BLaER1 treated with 17β-estradiol and CSF1 and Interleukin-3, amounts not matched to agents 10 nM and 100 nM (cell line): ENCODE data around the gene KDM4C.

Experiments
- H3K27ac ChIP-seq, 11 experiments: shearing (Covaris generic); formaldehyde crosslinking; 2 replicates each; pipeline ENCODE4 v1.8.1; 2022
- H3K27me3 ChIP-seq, 11 experiments: shearing (Covaris generic); formaldehyde crosslinking; 2 replicates each; pipeline ENCODE4 v1.8.1; 2022
- H3K36me3 ChIP-seq, 11 experiments: shearing (Covaris generic); formaldehyde crosslinking; 2 replicates each; pipeline ENCODE4 v1.8.1; 2022
- H3K4me1 ChIP-seq, 10 experiments: shearing (Covaris generic); formaldehyde crosslinking; 2 replicates each; pipeline ENCODE4 v1.8.1; 2022
- H3K4me2 ChIP-seq, 11 experiments: shearing (Covaris generic); formaldehyde crosslinking; 2 replicates each; pipeline ENCODE4 v1.8.1; 2022
- H3K4me3 ChIP-seq, 10 experiments: shearing (Covaris generic); formaldehyde crosslinking; 2 replicates each; pipeline ENCODE4 v1.8.1; 2022
- H3K9ac ChIP-seq, 11 experiments: shearing (Covaris generic); formaldehyde crosslinking; 2 replicates each; pipeline ENCODE4 v1.8.1; 2022
- H3K9me3 ChIP-seq, 11 experiments: shearing (Covaris generic); formaldehyde crosslinking; replicated peaks in 1 of 11; 2 replicates each; pipeline ENCODE4 v1.8.1; 2022
- H4K20me1 ChIP-seq, 11 experiments: shearing (Covaris generic); formaldehyde crosslinking; 2 replicates each; pipeline ENCODE4 v1.8.1; 2022
- Cebpa-rat ChIP-seq, 11 experiments: shearing (Covaris generic); IDR thresholded peaks; 2 replicates each; pipeline ENCODE4 v1.8.1; 2022

Gene KDM4C

DNA sequence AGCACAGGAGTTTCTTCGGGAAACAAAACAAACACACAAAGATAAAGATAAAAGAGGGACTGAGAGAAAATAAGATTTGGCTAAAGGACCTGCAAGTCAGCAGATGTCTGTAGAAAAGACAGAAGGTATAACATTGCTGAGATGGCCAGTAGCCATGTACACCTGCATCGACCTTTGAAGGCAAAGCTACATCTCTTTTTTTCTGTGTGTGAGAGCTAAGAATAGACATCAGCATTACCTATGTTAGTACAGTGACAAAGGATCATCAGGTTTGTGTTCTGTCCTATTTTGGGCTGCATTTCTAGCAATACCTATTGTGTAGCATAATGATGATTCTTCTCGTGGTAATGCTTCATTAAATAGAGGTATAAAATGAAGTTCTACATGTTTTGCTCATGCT, 64.9 kb downstream of the KDM4C start:
- TF ChIP-seq Cebpa-rat (IDR thresholded peaks at IDR 0.05), result no peak

DNA sequence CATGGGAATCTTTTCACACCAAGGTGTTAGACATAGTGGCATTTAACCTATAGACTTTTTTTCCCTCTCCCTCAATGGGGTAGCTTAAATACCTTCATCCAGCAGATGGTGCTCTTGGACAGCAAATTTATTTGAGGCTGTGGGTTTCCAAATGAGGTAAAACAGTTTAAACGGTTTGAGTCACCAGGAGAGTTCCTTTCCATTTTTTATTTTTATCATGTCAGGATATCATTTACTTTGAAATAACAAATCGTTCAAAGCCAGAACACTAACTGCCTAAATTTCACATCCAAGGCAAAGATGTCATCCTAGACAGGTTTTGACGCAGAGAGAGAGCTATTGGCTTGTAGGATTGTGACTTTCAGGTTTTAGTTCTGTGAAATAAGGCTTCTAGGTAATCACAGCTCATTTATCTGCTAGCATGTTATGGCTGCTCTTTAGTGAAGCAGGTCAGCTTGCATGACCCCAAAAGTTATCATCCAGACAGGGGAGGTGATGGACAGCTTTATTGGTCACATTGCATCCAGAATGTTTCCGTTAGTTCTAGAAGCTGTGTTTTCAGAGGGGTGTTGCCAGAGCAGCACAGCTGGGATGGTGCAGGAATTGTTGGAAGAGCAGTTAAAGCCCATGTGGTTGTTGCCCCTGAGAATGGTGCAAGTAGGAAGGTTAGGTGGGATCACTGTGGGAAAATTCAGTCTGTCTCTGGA, 69.8 kb downstream of the KDM4C start:
- Histone ChIP-seq H3K4me1 (peaks cover 0 to 8% (median 0%) of the 10 kb centered on the region in 10 experiments; a peak in 6 of 20 replicates), H3K4me3 (no peak overlapping the region), H3K9me3 (peaks cover 6 to 12% (median 10%) of the 10 kb centered on the region in 11 experiments; a peak in 19 of 22 replicates), H4K20me1 (peaks cover 0 to 25% (median 0%) of the 10 kb centered on the region in 11 experiments; a peak in 4 of 22 replicates), H3K36me3 (peaks cover 27 to 75% (median 50%) of the 10 kb centered on the region in 11 experiments), H3K27ac (no peak overlapping the region; a peak in 1 of 22 replicates), H3K4me2 (peak overlapping the region in 2 of 11 experiments; percentile 4 to 29; a peak in 2 of 22 replicates), H3K27me3 (no peaks in the 10 kb centered on the region), H3K9ac (no peak overlapping the region)
- no peak for TF ChIP-seq Cebpa-rat (IDR thresholded peaks at IDR 0.05)

More for the DNA sequence above, 64.9 kb downstream of the KDM4C start:
- Histone ChIP-seq H3K27me3 (no peaks in the 10 kb centered on the region), H3K27ac (no peak overlapping the region), H3K4me1 (peaks cover 0 to 6% (median 0%) of the 10 kb centered on the region in 10 experiments; a peak in 6 of 20 replicates), H3K36me3 (peaks cover 28 to 75% (median 52%) of the 10 kb centered on the region in 11 experiments), H3K4me2 (no peak overlapping the region), H4K20me1 (peaks cover 0 to 39% (median 0%) of the 10 kb centered on the region in 11 experiments; a peak in 4 of 22 replicates), H3K9ac (no peak overlapping the region), H3K4me3 (no peak overlapping the region), H3K9me3 (peaks cover 0 to 10% (median 6%) of the 10 kb centered on the region in 11 experiments; a peak in 12 of 22 replicates)

DNA sequence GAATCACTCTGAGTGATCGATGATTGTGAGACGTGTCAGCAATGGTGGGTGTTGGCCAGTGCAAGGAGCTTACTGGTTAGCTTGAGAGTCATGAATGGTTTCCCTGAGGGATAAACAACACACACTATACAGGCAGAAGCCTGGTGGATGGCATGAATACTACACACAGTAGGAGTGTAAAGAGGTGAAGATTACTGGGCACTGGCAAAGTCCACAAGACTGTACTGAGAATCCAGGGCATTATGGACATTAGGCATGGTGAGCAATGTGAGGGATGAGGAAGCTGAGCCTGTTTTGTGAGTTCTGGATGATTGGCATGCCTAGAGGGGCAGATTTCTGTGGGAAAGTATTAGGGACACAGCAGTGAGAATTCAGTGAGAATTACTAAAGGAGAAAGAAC, 71.3 kb downstream of the KDM4C start:
- H3K4me3 ChIP-seq, result no peak overlapping the region
- no peak for TF ChIP-seq Cebpa-rat (IDR thresholded peaks at IDR 0.05)
- peaks cover 0 to 8% (median 0%) of the 10 kb centered on the region in 10 experiments; a peak in 6 of 20 replicates for H3K4me1 ChIP-seq
- no peak overlapping the region for H3K27ac ChIP-seq
- peaks cover 0 to 15% (median 0%) of the 10 kb centered on the region in 11 experiments; a peak in 4 of 22 replicates for H4K20me1 ChIP-seq
- no peak overlapping the region for H3K9ac ChIP-seq
- H3K27me3 ChIP-seq, result no peaks in the 10 kb centered on the region
- H3K4me2 ChIP-seq, result no peak overlapping the region
- peaks cover 6 to 17% (median 12%) of the 10 kb centered on the region in 11 experiments; a peak in 20 of 22 replicates for H3K9me3 ChIP-seq
- H3K36me3 ChIP-seq, result peaks cover 19 to 69% (median 41%) of the 10 kb centered on the region in 11 experiments

DNA sequence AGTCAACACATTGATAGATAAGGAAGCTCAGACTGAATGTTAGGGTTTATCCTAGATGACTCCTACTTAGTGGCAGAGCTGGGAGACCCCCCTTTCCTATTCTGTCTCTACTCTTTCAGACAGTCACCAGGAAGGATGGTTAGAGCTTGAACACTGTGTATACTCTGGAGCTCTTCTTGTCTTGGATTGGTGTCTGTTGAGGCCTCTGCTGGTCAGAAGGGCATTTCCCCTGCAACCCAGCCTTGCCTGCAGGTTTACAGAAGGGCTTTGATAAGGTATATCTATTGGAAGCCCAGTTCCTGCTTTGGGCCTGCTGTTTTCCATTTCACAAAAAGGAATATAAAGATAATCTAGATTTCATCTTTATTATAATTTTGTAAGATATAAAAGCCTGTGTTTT, 71.8 kb downstream of the KDM4C start:
- Histone ChIP-seq H4K20me1 (peaks cover 0 to 15% (median 0%) of the 10 kb centered on the region in 11 experiments; a peak in 4 of 22 replicates), H3K27me3 (no peaks in the 10 kb centered on the region), H3K4me1 (peaks cover 0 to 8% (median 0%) of the 10 kb centered on the region in 10 experiments; a peak in 6 of 20 replicates), H3K4me3 (no peak overlapping the region), H3K9me3 (peaks cover 10 to 22% (median 17%) of the 10 kb centered on the region in 11 experiments; a peak in 21 of 22 replicates), H3K4me2 (no peak overlapping the region), H3K27ac (no peak overlapping the region), H3K36me3 (peaks cover 24 to 70% (median 43%) of the 10 kb centered on the region in 11 experiments), H3K9ac (no peak overlapping the region)
- TF ChIP-seq Cebpa-rat (IDR thresholded peaks at IDR 0.05), result no peak

DNA sequence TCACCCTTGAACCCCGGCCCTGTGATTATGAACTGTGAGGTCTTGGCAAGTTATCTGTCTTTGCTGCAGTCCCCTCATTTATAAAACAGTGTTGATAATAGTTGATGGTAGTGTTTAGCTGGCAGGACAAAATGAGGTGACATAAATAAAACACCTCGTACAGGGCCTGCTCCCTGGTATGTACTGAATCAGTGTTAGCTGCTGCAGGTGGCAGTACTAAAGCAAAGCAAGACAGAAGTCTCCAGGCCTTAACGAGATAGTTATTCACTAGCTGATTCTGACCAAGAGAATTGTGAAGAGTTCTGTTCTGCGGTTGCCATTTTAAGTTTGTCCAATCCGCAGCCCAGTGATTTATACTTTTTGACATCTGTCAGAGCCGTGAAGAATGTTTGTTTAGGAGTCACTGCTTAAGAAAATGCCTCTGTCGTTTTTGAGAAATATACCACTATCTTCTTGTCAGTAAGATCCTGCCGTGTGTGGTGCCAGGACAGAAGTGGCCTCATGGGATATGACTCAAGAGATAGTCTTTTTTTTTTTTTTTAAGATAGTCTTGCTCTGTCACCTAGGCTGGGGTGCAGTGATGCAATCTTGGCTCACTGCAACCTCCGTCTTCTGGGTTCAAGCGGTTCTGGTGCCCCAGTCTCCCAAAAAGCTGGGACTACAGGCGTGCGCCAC, 75.9 kb downstream of the KDM4C start:
- Histone ChIP-seq H3K4me1 (no peaks in the 10 kb centered on the region), H3K9ac (no peak overlapping the region), H3K27ac (no peak overlapping the region), H3K4me2 (no peak overlapping the region), H3K4me3 (no peak overlapping the region), H3K27me3 (no peaks in the 10 kb centered on the region), H4K20me1 (no peaks in the 10 kb centered on the region; a peak in 2 of 22 replicates), H3K9me3 (peaks cover 16 to 42% (median 30%) of the 10 kb centered on the region in 11 experiments; a peak in 21 of 22 replicates), H3K36me3 (peaks cover 41 to 83% (median 63%) of the 10 kb centered on the region in 11 experiments)
- TF ChIP-seq Cebpa-rat (IDR thresholded peaks at IDR 0.05), result 0 out of 22 replicates have a peak, but pooled peaks of 1 of the 11 experiments have one; percentile 25

DNA sequence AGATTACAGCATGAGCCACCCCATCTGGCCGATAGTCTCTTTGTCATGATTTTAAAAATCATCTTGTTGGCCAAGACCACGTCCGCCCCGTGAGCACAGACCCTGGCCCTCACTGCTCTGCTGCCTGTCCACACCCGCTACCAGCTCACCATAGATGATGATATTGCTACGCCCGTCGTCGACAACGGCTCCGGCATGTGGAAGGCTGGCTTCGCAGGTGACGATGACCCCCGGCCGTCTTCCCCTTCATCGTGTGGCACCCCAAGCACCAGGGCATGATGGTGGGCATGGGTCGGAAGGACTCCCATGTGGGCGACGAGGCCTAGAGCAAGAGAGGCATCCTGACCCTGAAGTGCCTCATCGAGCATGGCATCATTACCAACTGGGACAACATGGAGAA, 76.5 kb downstream of the KDM4C start:
- Histone ChIP-seq H3K27me3 (no peaks in the 10 kb centered on the region), H3K4me1 (no peaks in the 10 kb centered on the region), H3K9me3 (peaks cover 16 to 42% (median 30%) of the 10 kb centered on the region in 11 experiments; a peak in 21 of 22 replicates), H3K9ac (no peak overlapping the region), H3K4me3 (no peak overlapping the region), H4K20me1 (no peaks in the 10 kb centered on the region; a peak in 1 of 22 replicates), H3K27ac (no peak overlapping the region), H3K36me3 (peaks cover 46 to 81% (median 64%) of the 10 kb centered on the region in 11 experiments), H3K4me2 (no peak overlapping the region)
- TF ChIP-seq Cebpa-rat (IDR thresholded peaks at IDR 0.05), result 0 out of 22 replicates have a peak, but pooled peaks of 1 of the 11 experiments have one; percentile 1

DNA sequence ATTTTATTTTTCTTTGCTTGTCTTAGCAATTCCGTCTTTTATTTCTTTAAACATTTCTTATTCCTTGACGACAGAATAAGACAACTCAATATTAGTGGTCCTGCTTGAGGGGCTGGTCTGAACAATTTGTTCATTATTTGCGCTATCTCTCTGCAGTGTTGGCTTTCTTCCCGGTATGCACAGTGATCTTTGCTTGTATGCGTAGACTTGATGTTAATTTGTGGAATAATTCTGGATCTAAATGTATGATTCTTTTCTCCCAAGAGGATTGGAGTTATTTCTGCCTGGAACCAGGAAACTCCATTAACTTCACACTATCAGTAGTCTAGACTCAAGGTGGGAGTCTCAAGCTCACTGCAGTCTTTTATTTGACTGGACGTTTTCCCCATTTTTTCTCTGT, 80.4 kb downstream of the KDM4C start:
- no peak overlapping the region for H3K27ac ChIP-seq
- TF ChIP-seq Cebpa-rat (IDR thresholded peaks at IDR 0.05), result no peak

DNA sequence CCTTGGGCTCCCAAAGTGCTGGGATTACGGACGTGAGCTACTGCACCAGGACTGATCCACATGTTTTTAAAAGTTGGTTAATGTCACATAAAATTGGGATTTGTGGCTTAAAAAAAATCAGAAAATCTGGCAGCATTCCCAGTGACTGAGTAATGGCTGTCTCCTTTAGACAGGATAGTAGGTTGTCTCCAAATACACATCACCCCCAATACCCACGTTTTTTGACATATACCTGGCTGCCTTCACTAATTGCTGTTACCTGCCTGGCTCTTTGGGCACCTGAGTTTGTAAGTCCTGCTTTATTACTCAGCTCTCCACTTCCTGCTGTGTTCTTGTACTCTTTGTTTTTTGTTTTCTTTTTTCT, 84.8 kb downstream of the KDM4C start:
- no peak for TF ChIP-seq Cebpa-rat (IDR thresholded peaks at IDR 0.05)
- Histone ChIP-seq H3K4me1 (no peaks in the 10 kb centered on the region), H3K4me3 (no peak overlapping the region), H3K4me2 (no peak overlapping the region), H3K36me3 (peaks cover 8 to 76% (median 33%) of the 10 kb centered on the region in 11 experiments; a peak in 17 of 22 replicates), H4K20me1 (peaks cover 0 to 34% (median 0%) of the 10 kb centered on the region in 11 experiments; a peak in 3 of 22 replicates), H3K27ac (no peak overlapping the region), H3K27me3 (no peaks in the 10 kb centered on the region), H3K9ac (no peak overlapping the region), H3K9me3 (no peaks in the 10 kb centered on the region; a peak in 1 of 22 replicates)

More for the DNA sequence above, 80.4 kb downstream of the KDM4C start:
- Histone ChIP-seq H3K4me3 (no peak overlapping the region), H4K20me1 (peaks cover 0 to 19% (median 0%) of the 10 kb centered on the region in 11 experiments; a peak in 3 of 22 replicates), H3K4me2 (no peak overlapping the region), H3K4me1 (no peaks in the 10 kb centered on the region), H3K27me3 (no peaks in the 10 kb centered on the region), H3K9me3 (peaks cover 9 to 30% (median 20%) of the 10 kb centered on the region in 11 experiments; a peak in 17 of 22 replicates), H3K9ac (no peak overlapping the region), H3K36me3 (peaks cover 33 to 79% (median 54%) of the 10 kb centered on the region in 11 experiments)

DNA sequence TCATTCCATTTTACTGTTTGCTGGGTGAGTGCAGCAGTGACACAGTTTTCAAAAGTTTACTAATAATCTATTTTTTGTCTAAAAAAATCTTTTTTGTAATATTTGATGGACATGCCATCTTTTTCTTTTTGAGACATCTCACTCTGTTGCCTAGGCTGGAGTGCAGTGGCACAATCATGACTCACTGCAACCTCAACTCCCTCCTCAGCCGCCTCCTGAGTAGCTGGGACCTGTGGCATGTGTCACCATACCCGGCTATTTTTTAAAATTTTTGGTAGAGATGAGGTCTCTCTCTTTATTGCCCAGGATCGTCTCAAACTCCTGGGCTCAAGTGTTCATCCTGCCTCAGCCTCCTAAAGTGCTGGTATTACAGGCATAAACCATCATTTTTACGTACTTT, 86.0 kb downstream of the KDM4C start:
- H3K4me1 ChIP-seq, result no peaks in the 10 kb centered on the region
- no peak overlapping the region for H3K9ac ChIP-seq
- peaks cover 8 to 76% (median 29%) of the 10 kb centered on the region in 11 experiments; a peak in 18 of 22 replicates for H3K36me3 ChIP-seq
- no peak overlapping the region for H3K4me2 ChIP-seq
- H3K27ac ChIP-seq, result no peak overlapping the region
- no peak for TF ChIP-seq Cebpa-rat (IDR thresholded peaks at IDR 0.05)
- no peak overlapping the region for H3K4me3 ChIP-seq
- peaks cover 0 to 34% (median 0%) of the 10 kb centered on the region in 11 experiments; a peak in 3 of 22 replicates for H4K20me1 ChIP-seq
- H3K9me3 ChIP-seq, result no peaks in the 10 kb centered on the region; a peak in 1 of 22 replicates
- no peaks in the 10 kb centered on the region for H3K27me3 ChIP-seq
